Suprapubic skin (tissue), 4 donors: ENCODE measurements around the gene STX8. TPM values are rescaled to one million over a fixed set of nuclear protein-coding genes. Genes with fewer than 3 reads are reported as not detected.

Experiments used
- DNase-seq, 2 donors: peaks; one replicate each; pipeline ENCODE4 v3.0.0-alpha.2; 2019; ENCODE audit warnings: low spot score in 2 of 2
- H3K27ac ChIP-seq: fragments of 200-600 bp; sonication (generic); one replicate; pipeline ENCODE4 v1.5.1; 2019
- H3K27me3 ChIP-seq: fragments of 200-600 bp; sonication (generic); one replicate; pipeline ENCODE4 v1.5.1; 2019
- H3K36me3 ChIP-seq: fragments of 200-600 bp; sonication (generic); one replicate; pipeline ENCODE4 v1.5.1; 2019
- H3K4me1 ChIP-seq: fragments of 200-600 bp; sonication (generic); one replicate; pipeline ENCODE4 v1.5.1; 2019
- H3K4me3 ChIP-seq: fragments of 200-600 bp; sonication (generic); one replicate; pipeline ENCODE4 v1.5.1; 2019; ENCODE audit warnings: mild to moderate bottlenecking
- H3K9me3 ChIP-seq: fragments of 200-600 bp; sonication (generic); one replicate; pipeline ENCODE4 v1.5.1; 2019
- EP300 ChIP-seq: sonication (generic); formaldehyde crosslinking; IDR thresholded peaks from one replicate; pipeline ENCODE4 v1.6.1; 2017; ENCODE audit warnings: antibody characterized with exemption
- POLR2A ChIP-seq, 2 donors: fragments of 450-650 bp; IDR thresholded peaks; one replicate each; pipeline ENCODE4 v1.6.1; 2017; ENCODE audit warnings: antibody characterized with exemption in 2 of 2, mild to moderate bottlenecking in 2 of 2, moderate library complexity in 2 of 2
- POLR2AphosphoS5 ChIP-seq, 3 donors: sonication (generic); formaldehyde crosslinking; IDR thresholded peaks; one replicate each; pipeline ENCODE4 v1.6.1; 2017; ENCODE audit warnings: antibody characterized with exemption in 3 of 3
- WGBS: methylation state at CpG from one replicate; pipeline ENCODE4 v1.1.5; 2018; 5-methylcytosine and 5-hydroxymethylcytosine counted together
- total RNA-seq, 4 donors: library from RNA; depleted of rRNA; stranded (reverse); fragments of >200 nt; gene quantifications; one replicate each; pipeline ENCODE4 v1.1.0, GENCODE V29; 2016
- TF ChIP-seq, protein P1 (sequence below), 2 donors: fragments of 200-600 bp in 1 of 2; fragments of 450-650 bp in 1 of 2; sonication (generic) in 1 of 2; IDR thresholded peaks; one replicate each; pipeline ENCODE4 v1.5.1; 2016 to 2019; ENCODE audit warnings: antibody characterized with exemption in 2 of 2, mild to moderate bottlenecking in 1 of 2, moderate library complexity in 1 of 2

The STX8 gene
- total RNA-seq, 4 donors from 2014 or later, result 21.5 to 74.0 (median 38.4) TPM

DNA sequence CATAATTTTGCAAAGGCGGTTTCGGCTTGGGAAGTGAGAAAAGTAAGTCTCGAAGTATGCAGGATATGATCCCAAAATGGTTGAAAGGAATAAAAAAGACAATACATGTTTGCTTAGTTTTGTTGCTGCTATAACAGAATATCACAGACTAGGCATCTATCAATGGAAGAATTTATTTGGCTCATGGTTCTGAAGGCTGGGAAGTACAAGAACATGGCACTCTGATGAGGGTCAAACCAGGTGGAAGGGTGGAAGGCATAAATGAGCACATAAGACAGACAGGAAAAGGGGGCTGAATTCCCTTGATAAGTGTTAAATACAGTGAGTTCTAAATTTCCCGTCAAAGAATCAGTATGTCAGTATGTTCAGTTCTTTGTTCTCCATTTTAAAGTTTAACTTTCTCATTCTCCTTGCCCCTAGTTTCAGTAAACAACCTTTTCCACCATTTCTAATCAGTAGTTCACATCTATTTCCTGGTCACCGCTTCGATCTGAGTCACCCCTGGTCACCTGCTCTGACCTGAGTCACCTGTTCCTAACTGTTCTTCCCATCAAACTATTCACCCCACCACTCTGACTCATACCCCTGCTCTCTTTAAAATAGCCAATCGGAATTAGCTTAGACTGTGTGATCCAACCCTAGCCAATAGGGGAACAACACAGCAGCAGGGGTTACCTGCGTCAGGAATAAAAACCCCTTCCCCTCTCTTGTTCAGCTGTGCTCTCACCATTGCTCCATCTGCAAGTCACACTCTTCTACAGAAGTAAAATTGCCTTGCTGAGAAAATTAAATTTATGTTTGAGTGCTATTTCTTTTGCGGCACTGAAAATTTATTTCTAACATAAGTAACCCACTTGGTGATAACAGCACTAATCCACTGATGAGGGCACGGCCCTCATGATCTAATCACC, 240.8 kb downstream of the STX8 start:
- 90% methylated on average over 10 of the region's 10 CpGs for WGBS
- no peak for DNase-seq
- Histone ChIP-seq H3K4me3 (no peak overlapping the region), H3K4me1 (no peaks in the 10 kb centered on the region), H3K9me3 (peaks cover 11% of the 10 kb centered on the region), H3K27ac (no peak overlapping the region), H3K36me3 (no peaks in the 10 kb centered on the region), H3K27me3 (no peaks in the 10 kb centered on the region)
- TF ChIP-seq EP300, result no peak

DNA sequence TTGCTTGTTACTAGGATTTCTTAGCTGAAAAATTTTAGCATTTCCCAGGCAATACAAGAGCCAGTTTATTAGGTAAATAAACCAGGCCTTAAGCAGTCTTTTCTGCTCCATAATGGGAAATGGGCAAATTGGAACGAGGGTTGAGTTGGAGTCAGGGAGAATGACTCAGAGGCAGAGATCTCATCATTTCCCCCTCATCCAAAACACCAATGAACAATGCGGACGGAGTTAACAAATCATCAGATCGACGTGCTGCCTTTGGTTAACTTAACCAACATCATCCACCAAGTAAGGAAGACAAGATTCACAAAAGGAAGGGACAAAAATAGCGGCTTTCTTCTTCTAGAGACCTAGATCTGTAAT, 243.5 kb downstream of the STX8 start:
- Histone ChIP-seq H3K27ac (no peak overlapping the region), H3K9me3 (peaks cover 11% of the 10 kb centered on the region), H3K27me3 (no peaks in the 10 kb centered on the region), H3K4me3 (no peak overlapping the region), H3K36me3 (no peaks in the 10 kb centered on the region), H3K4me1 (no peaks in the 10 kb centered on the region)
- DNase-seq, result no peak
- WGBS, result 93% methylated on average over 6 of the region's 6 CpGs
- TF ChIP-seq, protein P1, sequence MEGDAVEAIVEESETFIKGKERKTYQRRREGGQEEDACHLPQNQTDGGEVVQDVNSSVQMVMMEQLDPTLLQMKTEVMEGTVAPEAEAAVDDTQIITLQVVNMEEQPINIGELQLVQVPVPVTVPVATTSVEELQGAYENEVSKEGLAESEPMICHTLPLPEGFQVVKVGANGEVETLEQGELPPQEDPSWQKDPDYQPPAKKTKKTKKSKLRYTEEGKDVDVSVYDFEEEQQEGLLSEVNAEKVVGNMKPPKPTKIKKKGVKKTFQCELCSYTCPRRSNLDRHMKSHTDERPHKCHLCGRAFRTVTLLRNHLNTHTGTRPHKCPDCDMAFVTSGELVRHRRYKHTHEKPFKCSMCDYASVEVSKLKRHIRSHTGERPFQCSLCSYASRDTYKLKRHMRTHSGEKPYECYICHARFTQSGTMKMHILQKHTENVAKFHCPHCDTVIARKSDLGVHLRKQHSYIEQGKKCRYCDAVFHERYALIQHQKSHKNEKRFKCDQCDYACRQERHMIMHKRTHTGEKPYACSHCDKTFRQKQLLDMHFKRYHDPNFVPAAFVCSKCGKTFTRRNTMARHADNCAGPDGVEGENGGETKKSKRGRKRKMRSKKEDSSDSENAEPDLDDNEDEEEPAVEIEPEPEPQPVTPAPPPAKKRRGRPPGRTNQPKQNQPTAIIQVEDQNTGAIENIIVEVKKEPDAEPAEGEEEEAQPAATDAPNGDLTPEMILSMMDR (IDR thresholded peaks at IDR 0.05), result no peak
- TF ChIP-seq EP300 (no peak), POLR2AphosphoS5 (IDR thresholded peaks at IDR 0.05) (no peak), POLR2A (IDR thresholded peaks at IDR 0.05) (no peak)

DNA sequence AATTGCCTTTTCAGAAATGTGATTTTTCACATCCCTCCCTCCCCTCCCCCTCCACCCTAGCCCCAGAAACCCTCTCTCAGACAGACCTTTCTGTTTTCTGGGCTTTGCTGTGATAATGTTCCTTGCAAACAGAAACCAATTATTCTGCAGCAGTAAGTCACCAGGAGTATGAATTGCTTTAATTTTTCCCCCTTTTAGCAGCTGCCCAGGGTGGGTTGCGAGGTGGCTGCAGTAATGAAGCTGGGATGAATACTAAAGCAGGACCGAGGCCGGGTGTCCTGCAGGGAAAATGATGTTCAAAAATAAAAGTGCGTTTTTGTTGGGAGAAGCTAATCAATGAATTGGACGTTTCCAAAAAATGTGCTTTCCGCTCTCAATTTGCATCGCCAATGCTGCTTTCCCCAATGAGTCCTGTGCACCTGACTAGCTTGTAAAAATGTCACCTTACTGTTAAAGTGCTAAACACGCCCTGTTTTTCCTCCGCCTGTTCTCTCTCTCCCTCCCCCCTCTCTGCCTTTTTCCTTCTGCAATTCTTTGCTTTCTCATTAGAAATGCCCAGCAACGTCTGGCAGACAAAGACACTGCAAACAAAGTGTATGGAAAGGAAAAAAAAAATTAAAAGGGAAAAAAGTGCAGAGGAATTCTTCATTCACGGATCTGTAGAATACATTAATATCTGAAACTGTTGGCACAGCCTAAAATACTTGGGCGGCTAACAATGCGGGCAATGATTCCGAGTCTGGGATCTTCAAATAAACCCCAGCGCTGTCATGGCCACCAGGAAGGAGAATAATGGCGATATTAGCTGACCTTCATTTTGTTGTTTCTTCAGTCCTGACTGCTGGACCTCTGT, 244.1 kb downstream of the STX8 start:
- Histone ChIP-seq H3K9me3 (peaks cover 11% of the 10 kb centered on the region), H3K27me3 (no peaks in the 10 kb centered on the region), H3K4me1 (no peaks in the 10 kb centered on the region), H3K4me3 (no peak overlapping the region), H3K27ac (no peak overlapping the region), H3K36me3 (no peaks in the 10 kb centered on the region)
- no peak for DNase-seq
- TF ChIP-seq, protein P1 (IDR thresholded peaks at IDR 0.05), result no peak
- TF ChIP-seq EP300, result no peak
- TF ChIP-seq POLR2AphosphoS5 (IDR thresholded peaks at IDR 0.05), result no peak
- no peak for TF ChIP-seq POLR2A (IDR thresholded peaks at IDR 0.05)
- WGBS, result 89% methylated on average over 16 of the region's 16 CpGs

DNA sequence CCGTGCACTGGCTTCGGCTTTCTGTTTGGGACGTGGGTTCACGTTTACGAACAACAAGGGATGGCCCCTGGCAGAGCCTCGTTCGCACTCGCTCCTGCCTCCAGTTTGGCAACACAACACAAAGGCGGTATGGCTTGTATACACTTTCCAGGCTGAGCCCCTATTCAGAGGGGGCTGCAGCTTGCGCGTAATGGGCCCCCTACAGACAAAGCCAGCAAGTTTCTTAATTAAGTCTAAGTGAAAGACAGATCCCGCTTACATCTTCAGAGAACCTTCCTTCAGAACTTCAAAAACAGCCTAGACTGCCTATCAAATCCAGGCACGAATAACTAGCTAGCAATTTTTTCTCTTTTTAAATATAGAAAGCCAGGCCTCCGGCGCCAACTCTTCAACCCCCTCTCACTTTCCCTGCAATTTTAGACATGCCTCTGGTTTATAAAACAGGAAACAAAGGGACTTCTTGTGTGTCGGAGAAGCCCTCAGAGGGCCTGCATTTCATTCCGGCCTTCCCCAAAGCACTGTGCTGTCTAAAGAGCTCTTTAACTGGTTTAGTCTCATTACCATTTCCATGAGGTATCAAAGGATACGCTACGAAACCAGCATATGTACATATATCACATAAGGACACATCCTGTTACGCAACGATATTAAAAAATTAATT, 244.9 kb downstream of the STX8 start:
- WGBS, result 88% methylated on average over 21 of the region's 21 CpGs
- H3K4me3 ChIP-seq, result no peak overlapping the region
- peaks cover 11% of the 10 kb centered on the region for H3K9me3 ChIP-seq
- H3K36me3 ChIP-seq, result no peaks in the 10 kb centered on the region
- no peak overlapping the region for H3K27ac ChIP-seq
- no peaks in the 10 kb centered on the region for H3K27me3 ChIP-seq
- DNase-seq, result no peak
- H3K4me1 ChIP-seq, result no peaks in the 10 kb centered on the region
- no peak for TF ChIP-seq EP300
- TF ChIP-seq POLR2AphosphoS5 (IDR thresholded peaks at IDR 0.05), result no peak
- TF ChIP-seq, protein P1 (IDR thresholded peaks at IDR 0.05), result no peak
- no peak for TF ChIP-seq POLR2A (IDR thresholded peaks at IDR 0.05)

DNA sequence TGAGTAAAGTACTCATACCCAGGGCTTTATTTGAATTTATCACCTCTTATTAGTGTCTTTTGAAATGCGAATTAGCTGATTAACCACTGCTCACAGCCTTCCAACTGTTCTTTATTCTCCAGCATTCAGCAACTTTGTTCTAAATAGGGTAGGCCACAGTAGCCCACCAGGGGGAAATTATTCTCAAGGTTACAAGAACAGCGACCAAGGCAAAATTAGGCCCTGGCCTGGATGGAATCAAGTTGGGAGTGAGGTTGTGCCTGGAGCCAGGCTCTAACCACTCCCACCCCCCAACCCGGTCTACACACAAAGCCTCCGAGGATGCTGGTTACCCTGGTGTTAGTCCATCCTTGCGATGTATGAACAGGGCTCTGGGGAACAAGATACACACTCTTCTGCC, 245.5 kb downstream of the STX8 start:
- Histone ChIP-seq H3K27me3 (no peaks in the 10 kb centered on the region), H3K27ac (no peak overlapping the region), H3K4me3 (no peak overlapping the region), H3K36me3 (no peaks in the 10 kb centered on the region), H3K4me1 (no peaks in the 10 kb centered on the region), H3K9me3 (peaks cover 6% of the 10 kb centered on the region)
- 90% methylated on average over 5 of the region's 5 CpGs for WGBS
- TF ChIP-seq POLR2A (IDR thresholded peaks at IDR 0.05) (no peak), EP300 (no peak), POLR2AphosphoS5 (IDR thresholded peaks at IDR 0.05) (no peak)
- TF ChIP-seq, protein P1 (IDR thresholded peaks at IDR 0.05), result no peak
- DNase-seq, result no peak
